Endothelial cell of umbilical vein (primary cell): Measurements from ENCODE around the gene HAUS7. TPM values are rescaled to one million over a fixed set of nuclear protein-coding genes. Genes with fewer than 3 reads are reported as not detected.

Experiments used
- BruUV-seq: library from RNA; stranded (reverse); fragments of 400-500 nt; replicated peaks from 2 replicates; lab custom pipeline; 2021; lab: Mats Ljungman, UMichigan
- CTCF ChIA-PET: fragments of 300-600, 350-600 bp; sonication (Branson Sonifier 250); formaldehyde crosslinking; loops from one replicate; lab custom pipeline; 2021; ENCODE audit warnings: antibody characterized with exemption, inconsistent platforms; lab: Charles Lee
- POLR2A ChIA-PET: fragments of 300-600, 350-600 bp; sonication (Branson Sonifier 250); formaldehyde crosslinking; loops from one replicate; lab custom pipeline; 2021; ENCODE audit warnings: antibody characterized with exemption, inconsistent platforms; lab: Charles Lee
- DNase-seq: peaks from one replicate; pipeline ENCODE4 v3.0.0-alpha.2; 2011; ENCODE audit warnings: low read depth, low spot score
- FAIRE-seq: peaks from 2 replicates; lab custom pipeline; 2011; peaks lifted over from hg19 to GRCh38; lab: Jason Lieb, UNC
- H2AFZ ChIP-seq: 2 replicates; pipeline ENCODE4 v1.6.0; 2012; ENCODE audit warnings: low read depth, low read length, control low read depth, inconsistent platforms
- H3K27ac ChIP-seq: 2 replicates; pipeline ENCODE4 v1.5.1; 2011; ENCODE audit warnings: low read depth, mild to moderate bottlenecking, control low read depth, low read length, moderate library complexity; ENCODE audit not compliant: insufficient read depth
- H3K27me3 ChIP-seq, 2 experiments: 2 replicates each; pipeline versions ENCODE4 v1.6.0 to v1.6.1; 2011; ENCODE audit warnings: low read length in 2 of 2, mixed read lengths in 1 of 2; ENCODE audit not compliant: control insufficient read depth in 2 of 2, insufficient read depth in 2 of 2
- H3K36me3 ChIP-seq, 2 experiments: 2 replicates in 1 of 2; 3 replicates in 1 of 2; pipeline ENCODE4 v1.5.1; 2011; ENCODE audit warnings: low read length in 2 of 2, mild to moderate bottlenecking in 1 of 2, moderate library complexity in 1 of 2; ENCODE audit not compliant: control insufficient read depth in 2 of 2, insufficient read depth in 2 of 2; ENCODE audit errors: extremely low read depth in 1 of 2
- H3K4me1 ChIP-seq: 3 replicates; pipeline ENCODE4 v1.5.1; 2011; ENCODE audit warnings: mild to moderate bottlenecking, low read length; ENCODE audit not compliant: control insufficient read depth, insufficient read depth; ENCODE audit errors: extremely low read depth
- H3K4me2 ChIP-seq: 2 replicates; pipeline ENCODE4 v1.6.1; 2011; ENCODE audit warnings: low read length, control low read depth, mixed read lengths; ENCODE audit not compliant: insufficient read depth
- H3K4me3 ChIP-seq, 3 experiments: fragments of 200-600 bp in 1 of 3; sonication (generic), shearing (Covaris generic) in 1 of 3; replicated peaks in 1 of 3; 2 replicates each; pipeline ENCODE4 v1.5.1; 2011 to 2016; ENCODE audit warnings: control low read depth in 3 of 3, low read length in 3 of 3, mild to moderate bottlenecking in 2 of 3, inconsistent platforms in 1 of 3, low read depth in 1 of 3, moderate library complexity in 1 of 3; ENCODE audit not compliant: insufficient read depth in 1 of 3
- H3K79me2 ChIP-seq: 2 replicates; pipeline ENCODE4 v1.6.0; 2012; ENCODE audit warnings: low read length, inconsistent platforms; ENCODE audit not compliant: control insufficient read depth, insufficient read depth
- H3K9ac ChIP-seq: replicated peaks from 2 replicates; pipeline ENCODE3; 2011; ENCODE audit warnings: low read length, control low read depth; ENCODE audit not compliant: insufficient read depth; ENCODE audit errors: extremely low read depth
- H3K9me1 ChIP-seq: replicated peaks from 3 replicates; pipeline ENCODE4 v1.6.0; 2011; ENCODE audit warnings: mild to moderate bottlenecking, low read length; ENCODE audit not compliant: control insufficient read depth, insufficient read depth; ENCODE audit errors: extremely low read depth
- H3K9me3 ChIP-seq: replicated peaks from 2 replicates; pipeline ENCODE4 v1.5.1; 2012; ENCODE audit warnings: low read length, inconsistent platforms; ENCODE audit not compliant: control insufficient read depth, insufficient read depth
- H4K20me1 ChIP-seq: replicated peaks from 2 replicates; pipeline ENCODE3; 2011; ENCODE audit warnings: mild to moderate bottlenecking, low read length; ENCODE audit not compliant: control insufficient read depth, insufficient read depth; ENCODE audit errors: extremely low read depth
- CTCF ChIP-seq, 2 donors: IDR thresholded peaks; 1 replicate in 1 of 2; 2 replicates in 1 of 2; pipeline ENCODE4 v1.5.1; 2011; ENCODE audit warnings: low read length in 2 of 2, mild to moderate bottlenecking in 2 of 2, moderate library complexity in 2 of 2, control low read depth in 1 of 2, inconsistent platforms in 1 of 2, low read depth in 1 of 2; ENCODE audit not compliant: insufficient read depth in 1 of 2; ENCODE audit errors: extremely low read depth in 1 of 2
- EZH2 ChIP-seq: IDR thresholded peaks from 2 replicates; pipeline ENCODE4 v1.6.1; 2012; ENCODE audit warnings: borderline replicate concordance, low read depth, mild to moderate bottlenecking, moderate library complexity, low read length, inconsistent platforms; ENCODE audit not compliant: severe bottlenecking
- FOS ChIP-seq: IDR thresholded peaks from 2 replicates; pipeline ENCODE4 v1.6.1; 2011; ENCODE audit warnings: mild to moderate bottlenecking, low read length, moderate library complexity, borderline replicate concordance; ENCODE audit not compliant: insufficient read depth
- GATA2 ChIP-seq: IDR thresholded peaks from 2 replicates; pipeline ENCODE4 v1.7.0; 2011; ENCODE audit warnings: low read depth, mild to moderate bottlenecking, moderate library complexity, mixed read lengths, low read length; ENCODE audit not compliant: insufficient read length, insufficient read depth
- JUN ChIP-seq: IDR thresholded peaks from 2 replicates; pipeline ENCODE4 v1.6.1; 2011; ENCODE audit warnings: borderline replicate concordance, low read depth; ENCODE audit not compliant: insufficient read length, insufficient read depth
- MAX ChIP-seq: IDR thresholded peaks from 2 replicates; pipeline ENCODE4 v1.6.1; 2011; ENCODE audit not compliant: insufficient read depth, insufficient read length
- MYC ChIP-seq: IDR thresholded peaks from one replicate; pipeline ENCODE4 v1.6.1; 2011; ENCODE audit warnings: mild to moderate bottlenecking, low read depth, low read length
- POLR2A ChIP-seq: IDR thresholded peaks from 2 replicates; pipeline ENCODE4 v1.6.1; 2012; ENCODE audit warnings: low read depth, mild to moderate bottlenecking, control low read depth, low read length
- POLR2AphosphoS5 ChIP-seq: IDR thresholded peaks from 2 replicates; pipeline ENCODE4 v1.6.1; 2012; ENCODE audit warnings: low read depth, mild to moderate bottlenecking, control low read depth, low read length, moderate library complexity; ENCODE audit not compliant: insufficient read depth
- dilution Hi-C: fragments of 300-500 bp; cut with MboI; formaldehyde crosslinking; loops from one replicate; pipeline ENCODE4 v1.15.0; 2019; ENCODE audit warnings: low sequenced_read_pairs; ENCODE audit not compliant: extremely low pct_ligation_motif_present
- intact Hi-C: fragments of 100-400 bp; cut with micrococcal nuclease; formaldehyde crosslinking; loops from one replicate; pipeline ENCODE4 v1.10.0; 2022
- polyA plus RNA-seq, 4 experiments: library from polyadenylated mRNA; depleted of rRNA in 3 of 4; stranded (reverse) in 3 of 4; unstranded in 1 of 4; fragments of >200 nt; gene quantifications; 2 replicates each; pipeline versions ENCODE4 v1.2.1 to v1.2.3, GENCODE V29; 2011 to 2012; ENCODE audit warnings: missing spikeins in 1 of 4
- total RNA-seq: library from RNA; stranded (reverse); gene quantifications from 2 replicates; pipeline ENCODE4 v1.2.3, GENCODE V29; 2021

HAUS7 gene
- total and polyA plus RNA-seq, 2 donors (not counting 3 experiments of a cell fraction or from before 2014, with no cell fraction given), result 31.0 to 46.4 TPM

- no peaks in the 10 kb centered on the region for H3K9me1 ChIP-seq
- no peaks in the 10 kb centered on the region for H4K20me1 ChIP-seq
- POLR2A ChIA-PET, result no interaction called here
- no peak overlapping the region for H3K27ac ChIP-seq
- H3K4me1 ChIP-seq, result no peaks in the 10 kb centered on the region
- H2AFZ ChIP-seq, result no peak overlapping the region
- no peaks in the 10 kb centered on the region for H3K9me3 ChIP-seq
- H3K36me3 ChIP-seq, result no peaks in the 10 kb centered on the region
- H3K79me2 ChIP-seq, result no peaks in the 10 kb centered on the region
- no peak overlapping the region for H3K9ac ChIP-seq
- no peak for FAIRE-seq
- CTCF ChIA-PET, result no interaction called here
- H3K27me3 ChIP-seq, result no peaks in the 10 kb centered on the region
- no peak overlapping the region for H3K4me3 ChIP-seq
- dilution Hi-C loops (no loop called here), intact Hi-C loops (no loop called here)
- BruUV-seq, result no TSS peak
- no peak for DNase-seq
- TF ChIP-seq CTCF (IDR thresholded peaks at IDR 0.05; ENCODE audit: extremely low read depth in 1 of 2, insufficient read depth in 1 of 2, low read depth in 1 of 2, low read length in 2 of 2) (no peak), MYC (no peak), JUN (no peak), POLR2A (no peak), EZH2 (no peak), GATA2 (no peak), POLR2AphosphoS5 (no peak), MAX (no peak), FOS (no peak)
- no peak overlapping the region for H3K4me2 ChIP-seq
Observed at GRCh38 chrX:153420851-153421599, 49.4 kb downstream of the HAUS7 start.
